Stimulated activated effector memory CD8-positive, alpha-beta T cell treated with anti-CD3 and anti-CD28 coated beads, Interleukin-12 subunit alpha, Interleukin-12 subunit beta, amount 100 ng/mL, for 72 hours (primary cell): Measurements from ENCODE around the gene ARSG.
A peak's percentile ranks its signal among the peaks of the same experiment; 100 is the strongest.

Source experiments
- ATAC-seq: fragments of 150-1000 bp; cut with Tn5 transposase; 2 replicates; pipeline ENCODE4 v1.10.0; 2021
- DNase-seq, 2 donors: peaks; one replicate each; pipeline ENCODE4 v3.0.0; 2021 to 2022; ENCODE audit warnings: low spot score in 2 of 2
- H3K27ac Mint-ChIP-seq: one replicate; pipeline ENCODE4 v1.8.0; 2022; ENCODE audit warnings: mild to moderate bottlenecking, mixed read lengths
- H3K36me3 Mint-ChIP-seq: one replicate; pipeline ENCODE4 v1.8.0; 2022; ENCODE audit warnings: mild to moderate bottlenecking, mixed read lengths
- H3K4me1 Mint-ChIP-seq: one replicate; pipeline ENCODE4 v1.8.0; 2022; ENCODE audit warnings: mixed read lengths
- H3K4me3 Mint-ChIP-seq: one replicate; pipeline ENCODE4 v1.8.0; 2022; ENCODE audit warnings: mild to moderate bottlenecking, mixed read lengths
- H3K9me3 Mint-ChIP-seq: one replicate; pipeline ENCODE4 v1.8.0; 2022; ENCODE audit warnings: mixed read lengths

Gene ARSG

GRCh38 chr17:68293490-68294195, 2.3 kb downstream of the ARSG start:
- Mint-ChIP-seq H3K27ac (no peak overlapping the region), H3K9me3 (no peaks in the 10 kb centered on the region), H3K4me1 (peaks cover 53% of the 10 kb centered on the region), H3K36me3 (peaks cover 7% of the 10 kb centered on the region), H3K4me3 (no peak overlapping the region)
- ATAC-seq (no peak), DNase-seq (no peak)

- no peak for DNase-seq
- peaks cover 48% of the 10 kb centered on the region for H3K4me1 Mint-ChIP-seq
- no peaks in the 10 kb centered on the region for H3K9me3 Mint-ChIP-seq
- no peak overlapping the region for H3K4me3 Mint-ChIP-seq
- H3K27ac Mint-ChIP-seq, result no peak overlapping the region
- H3K36me3 Mint-ChIP-seq, result peaks cover 7% of the 10 kb centered on the region
- no peak for ATAC-seq
These were observed 2.9 kb downstream of the ARSG start for GRCh38 chr17:68294196-68294555.

- H3K36me3 Mint-ChIP-seq, result peaks cover 7% of the 10 kb centered on the region
- no peak overlapping the region for H3K4me3 Mint-ChIP-seq
- H3K9me3 Mint-ChIP-seq, result no peaks in the 10 kb centered on the region
- peaks cover 43% of the 10 kb centered on the region for H3K4me1 Mint-ChIP-seq
- no peak for ATAC-seq
- no peak for DNase-seq
- peak overlapping the region; percentile 49 for H3K27ac Mint-ChIP-seq
These were observed 3.3 kb downstream of the ARSG start for GRCh38 chr17:68294617-68295016.

GRCh38 chr17:68295086-68295485, 3.8 kb downstream of the ARSG start:
- H3K4me3 Mint-ChIP-seq, result no peak overlapping the region
- no peak for DNase-seq
- peaks cover 38% of the 10 kb centered on the region for H3K4me1 Mint-ChIP-seq
- no peaks in the 10 kb centered on the region for H3K9me3 Mint-ChIP-seq
- H3K36me3 Mint-ChIP-seq, result peaks cover 7% of the 10 kb centered on the region
- ATAC-seq, result no peak
- H3K27ac Mint-ChIP-seq, result peak overlapping the region; percentile 49

- H3K36me3 Mint-ChIP-seq, result peaks cover 1% of the 10 kb centered on the region
- ATAC-seq, result peak; percentile 79
- H3K4me1 Mint-ChIP-seq, result peaks cover 40% of the 10 kb centered on the region
- H3K9me3 Mint-ChIP-seq, result no peaks in the 10 kb centered on the region
- H3K27ac Mint-ChIP-seq, result peak overlapping the region; percentile 68
- H3K4me3 Mint-ChIP-seq, result peak overlapping the region; percentile 64
- DNase-seq, result peak; percentile 32 to 73
These were observed 5.2 kb downstream of the ARSG start for GRCh38 chr17:68296217-68297191.

GRCh38 chr17:68297195-68297594, 5.9 kb downstream of the ARSG start:
- H3K36me3 Mint-ChIP-seq, result peaks cover 5% of the 10 kb centered on the region
- DNase-seq, result no peak
- H3K4me1 Mint-ChIP-seq, result peaks cover 45% of the 10 kb centered on the region
- peak overlapping the region; percentile 68 for H3K27ac Mint-ChIP-seq
- peak overlapping the region; percentile 64 for H3K4me3 Mint-ChIP-seq
- ATAC-seq, result no peak
- H3K9me3 Mint-ChIP-seq, result no peaks in the 10 kb centered on the region

- Mint-ChIP-seq H3K27ac (no peak overlapping the region), H3K4me3 (no peak overlapping the region), H3K36me3 (peaks cover 5% of the 10 kb centered on the region), H3K9me3 (no peaks in the 10 kb centered on the region), H3K4me1 (peaks cover 41% of the 10 kb centered on the region)
- ATAC-seq (no peak), DNase-seq (no peak)
These were observed 7.3 kb downstream of the ARSG start for GRCh38 chr17:68298601-68299000.

- peaks cover 5% of the 10 kb centered on the region for H3K36me3 Mint-ChIP-seq
- no peak for DNase-seq
- H3K4me1 Mint-ChIP-seq, result peaks cover 33% of the 10 kb centered on the region
- no peaks in the 10 kb centered on the region for H3K9me3 Mint-ChIP-seq
- no peak for ATAC-seq
- H3K4me3 Mint-ChIP-seq, result no peak overlapping the region
- H3K27ac Mint-ChIP-seq, result no peak overlapping the region
These were observed 8.5 kb downstream of the ARSG start for GRCh38 chr17:68299817-68300216.

GRCh38 chr17:68301438-68301959, 10.2 kb downstream of the ARSG start:
- H3K4me1 Mint-ChIP-seq, result peaks cover 25% of the 10 kb centered on the region
- no peak overlapping the region for H3K27ac Mint-ChIP-seq
- H3K4me3 Mint-ChIP-seq, result no peak overlapping the region
- peaks cover 5% of the 10 kb centered on the region for H3K36me3 Mint-ChIP-seq
- no peak for DNase-seq
- no peak for ATAC-seq
- no peaks in the 10 kb centered on the region for H3K9me3 Mint-ChIP-seq

GRCh38 chr17:68302066-68302564, 10.8 kb downstream of the ARSG start:
- Mint-ChIP-seq H3K36me3 (peaks cover 5% of the 10 kb centered on the region), H3K27ac (no peak overlapping the region), H3K4me1 (peaks cover 18% of the 10 kb centered on the region), H3K4me3 (no peak overlapping the region), H3K9me3 (no peaks in the 10 kb centered on the region)
- ATAC-seq, result no peak
- no peak for DNase-seq

GRCh38 chr17:68302666-68303065, 11.4 kb downstream of the ARSG start:
- H3K4me3 Mint-ChIP-seq, result no peak overlapping the region
- H3K4me1 Mint-ChIP-seq, result peaks cover 15% of the 10 kb centered on the region

GRCh38 chr17:68304706-68305105, 13.4 kb downstream of the ARSG start:
- no peak overlapping the region for H3K27ac Mint-ChIP-seq
- H3K4me1 Mint-ChIP-seq, result peaks cover 20% of the 10 kb centered on the region
- ATAC-seq (no peak), DNase-seq (no peak)
- H3K36me3 Mint-ChIP-seq, result peaks cover 5% of the 10 kb centered on the region
- H3K4me3 Mint-ChIP-seq, result no peak overlapping the region
- H3K9me3 Mint-ChIP-seq, result no peaks in the 10 kb centered on the region

More at GRCh38 chr17:68302666-68303065, 11.4 kb downstream of the ARSG start:
- Mint-ChIP-seq H3K27ac (no peak overlapping the region), H3K36me3 (peaks cover 5% of the 10 kb centered on the region), H3K9me3 (no peaks in the 10 kb centered on the region)
- DNase-seq, result no peak
- no peak for ATAC-seq

- ATAC-seq, result no peak
- no peak overlapping the region for H3K27ac Mint-ChIP-seq
These were observed 13.8 kb downstream of the ARSG start for GRCh38 chr17:68305142-68305541.

GRCh38 chr17:68306819-68307218, 15.5 kb downstream of the ARSG start:
- Mint-ChIP-seq H3K4me3 (no peak overlapping the region), H3K27ac (no peak overlapping the region), H3K9me3 (no peaks in the 10 kb centered on the region), H3K36me3 (peaks cover 1% of the 10 kb centered on the region), H3K4me1 (peaks cover 33% of the 10 kb centered on the region)
- no peak for ATAC-seq
- DNase-seq, result no peak

More at GRCh38 chr17:68305142-68305541, 13.8 kb downstream of the ARSG start:
- DNase-seq, result no peak
- Mint-ChIP-seq H3K36me3 (peaks cover 5% of the 10 kb centered on the region), H3K4me1 (peaks cover 24% of the 10 kb centered on the region), H3K4me3 (no peak overlapping the region), H3K9me3 (no peaks in the 10 kb centered on the region)

GRCh38 chr17:68307443-68307842, 16.1 kb downstream of the ARSG start:
- DNase-seq (no peak), ATAC-seq (no peak)
- Mint-ChIP-seq H3K27ac (no peak overlapping the region), H3K4me1 (peaks cover 31% of the 10 kb centered on the region), H3K9me3 (no peaks in the 10 kb centered on the region), H3K36me3 (no peaks in the 10 kb centered on the region), H3K4me3 (no peak overlapping the region)
